Heart left ventricle (tissue), 13 donors: ENCODE results near the gene GOLGA8T.
"Not testable (repeated sequence)": the region's sequence is repeated elsewhere in the genome, so short reads cannot be mapped to it uniquely, and the experiment has no call there.

Experiments used
- CTCF ChIP-seq, 12 donors: fragments of 200-600 bp; sonication (generic) in 4 of 12; IDR thresholded peaks; one replicate each; pipeline versions ENCODE4 v1.5.0 to v1.8.0; 2018 to 2022; ENCODE audit warnings: antibody characterized with exemption in 12 of 12, mild to moderate bottlenecking in 5 of 12
- POLR2A ChIP-seq, 2 donors: fragments of 450-650 bp; IDR thresholded peaks; one replicate each; pipeline ENCODE4 v1.6.1; 2017; ENCODE audit warnings: antibody characterized with exemption in 2 of 2, mild to moderate bottlenecking in 2 of 2, moderate library complexity in 2 of 2
- donor health status: ischemic (EF 13 %, LVEDD 7.1; RV severe dilation, severe dysfunction).
- donor health status: DM: no; HTN: yes; CAD: no.
- donor health status: DM: no; HTN: no; CAD: no.
- donor health status: ischemic (EF 25% LVEDD 6.9; RV normal size, moderate dysfunction).
- donor health status: ischemic (EF 25% LVEDD 5.7; RV mildly dilated, moderate dysfunction).
- donor health status: ischemic (EF 35%, LVEDD 5.7; RV mildly dilated, moderate dysfunction).
- donor health status: nonischemic (EF 11% LVEDD 7.7; RV severe dilation, severe dysfunction).
- donor health status: DM: yes; HTN: yes; CAD: no.
- donor health status: PGD.
- donor health status: ischemic (EF 29% LVEDD 5.4; RV normal size, mild dysfunction).
- donor health status: nonischemic (EF 23%, LVEDD 6.1; RV moderate dilation, normal function).

- TF ChIP-seq CTCF, POLR2A (IDR thresholded peaks at IDR 0.05): not testable (repeated sequence)
Measured at GRCh38 chr15:30164257-30164656, 29.4 kb downstream of the GOLGA8T start.
